K562 (cell line): ENCODE results near the gene NAGLU. TPM values are rescaled to one million over a fixed set of nuclear protein-coding genes. Genes with fewer than 3 reads are reported as not detected.

ENCODE experiments used
- ATAC-seq: fragments of 200-7000 bp; cut with Tn5 transposase; 3 replicates; pipeline ENCODE4 v1.9.1; 2020; ENCODE audit warnings: moderate library complexity
- BruUV-seq: library from RNA; stranded (reverse); fragments of 400-500 nt; replicated peaks from 2 replicates; lab custom pipeline; 2021; lab: Mats Ljungman, UMichigan
- CTCF ChIA-PET: fragments of 300-600 bp; formaldehyde crosslinking; extraction: SDS; loops from one replicate; lab custom pipeline; 2021; ENCODE audit warnings: low intra/inter-chr PET ratio; lab: Yijun Ruan, JAX
- POLR2A ChIA-PET: fragments of 300-600, 350-650 bp; sonication (Branson Sonifier 250); formaldehyde crosslinking; extraction: SDS; loops from one replicate; lab custom pipeline; 2021; ENCODE audit warnings: antibody characterized with exemption, inconsistent platforms; lab: Yijun Ruan, JAX
- DNase-seq, 4 experiments: peaks; one replicate each; pipeline versions ENCODE4 v3.0.0 to v3.0.0-alpha.2; 2011 to 2018; ENCODE audit warnings: low spot score in 3 of 4, mixed read lengths in 3 of 4; ENCODE audit errors: extremely low read depth in 1 of 4
- FAIRE-seq: peaks from 2 replicates; lab custom pipeline; 2011; peaks lifted over from hg19 to GRCh38; lab: Jason Lieb, UNC
- H2AFZ ChIP-seq: 2 replicates; pipeline ENCODE4 v1.6.0; 2011; ENCODE audit warnings: low read depth, low read length, control low read depth, inconsistent platforms
- H3K27ac ChIP-seq: fragments of 200-600 bp; 3 replicates; pipeline ENCODE4 v1.8.0; 2011; ENCODE audit warnings: low read depth, mild to moderate bottlenecking, control low read depth, inconsistent platforms, low read length, moderate library complexity, mixed read lengths; ENCODE audit errors: extremely low read depth
- H3K27me3 ChIP-seq, 2 experiments: fragments of 300-600 bp in 1 of 2; 2 replicates in 1 of 2; 3 replicates in 1 of 2; pipeline versions ENCODE4 v1.6.0 to v1.8.0; 2011; ENCODE audit warnings: inconsistent platforms in 2 of 2, low read length in 2 of 2, mild to moderate bottlenecking in 1 of 2, mixed read lengths in 1 of 2, moderate library complexity in 1 of 2; ENCODE audit not compliant: control insufficient read depth in 2 of 2, insufficient read depth in 2 of 2
- H3K36me3 ChIP-seq: fragments of 300-600 bp; 3 replicates; pipeline ENCODE4 v1.8.0; 2011; ENCODE audit warnings: mild to moderate bottlenecking, low read length, inconsistent platforms; ENCODE audit not compliant: control insufficient read depth, insufficient read depth
- H3K4me1 ChIP-seq, 2 experiments: fragments of 200-600 bp in 1 of 2; replicated peaks in 1 of 2; 2 replicates in 1 of 2; 3 replicates in 1 of 2; pipeline versions ENCODE4 v1.5.1 to v1.8.0; 2011; ENCODE audit warnings: inconsistent platforms in 2 of 2, low read length in 2 of 2, mild to moderate bottlenecking in 1 of 2, mixed read lengths in 1 of 2, moderate library complexity in 1 of 2; ENCODE audit not compliant: control insufficient read depth in 2 of 2, insufficient read depth in 2 of 2
- H3K4me2 ChIP-seq: 2 replicates; pipeline ENCODE4 v1.6.1; 2011; ENCODE audit warnings: low read length, control low read depth, inconsistent platforms, mixed read lengths; ENCODE audit not compliant: insufficient read depth
- H3K4me3 ChIP-seq: fragments of 200-600 bp; sonication (generic), shearing (Covaris generic); 2 replicates; pipeline ENCODE4 v1.5.1; 2016; ENCODE audit warnings: control low read depth, inconsistent platforms
- H3K79me2 ChIP-seq: fragments of 200-600 bp; 3 replicates; pipeline ENCODE4 v1.8.0; 2011; ENCODE audit warnings: low read length, inconsistent platforms; ENCODE audit not compliant: control insufficient read depth, insufficient read depth
- H3K9ac ChIP-seq, 2 experiments: 2 replicates each; pipeline versions ENCODE4 v1.6.0 to v1.6.1; 2011; ENCODE audit warnings: low read depth in 2 of 2, low read length in 2 of 2, control low read depth in 1 of 2, inconsistent platforms in 1 of 2, mild to moderate bottlenecking in 1 of 2, mixed read lengths in 1 of 2; ENCODE audit not compliant: insufficient read depth in 1 of 2
- H3K9me1 ChIP-seq: one replicate; pipeline ENCODE4 v1.6.0; 2011; ENCODE audit warnings: inconsistent platforms, mild to moderate bottlenecking, low read length, moderate library complexity; ENCODE audit not compliant: control insufficient read depth, insufficient read depth
- H3K9me3 ChIP-seq: replicated peaks from 2 replicates; pipeline ENCODE4 v1.5.1; 2011; ENCODE audit warnings: low read depth, low read length, inconsistent platforms; ENCODE audit not compliant: control insufficient read depth, insufficient read depth
- H4K20me1 ChIP-seq: replicated peaks from 2 replicates; pipeline ENCODE4 v1.6.1; 2011; ENCODE audit warnings: low read length, inconsistent platforms, mixed read lengths; ENCODE audit not compliant: control insufficient read depth, insufficient read depth
- CXXC5 ChIP-seq: fragments of 250-450 bp; sonication (Bioruptor Pico); IDR thresholded peaks from 2 replicates; pipeline ENCODE4 v1.8.0; 2022; ENCODE audit warnings: inconsistent platforms, mild to moderate bottlenecking, moderate library complexity
- EGR1 ChIP-seq: fragments of 450-650 bp; conservative IDR thresholded peaks from 2 replicates; pipeline ENCODE4 v1.6.1; 2017; ENCODE audit warnings: mild to moderate bottlenecking
- FIP1L1 ChIP-seq: fragments of 200-400 bp; formaldehyde crosslinking; IDR thresholded peaks from 2 replicates; pipeline ENCODE4 v1.6.1; 2018; ENCODE audit warnings: mild to moderate bottlenecking, low read depth, low read length; ENCODE audit not compliant: poor library complexity, severe bottlenecking
- GABPA ChIP-seq: fragments of 200-800 bp; sonication (Bioruptor generic); conservative IDR thresholded peaks from 2 replicates; pipeline ENCODE4 v1.6.1; 2016; ENCODE audit warnings: low read depth, missing genetic modification characterization, missing compliant biosample characterization
- GATAD2B ChIP-seq: fragments of 450-650 bp; IDR thresholded peaks from 2 replicates; pipeline ENCODE4 v1.6.1; 2017; ENCODE audit warnings: mild to moderate bottlenecking, borderline replicate concordance
- HLTF ChIP-seq: fragments of 450-650 bp; IDR thresholded peaks from 2 replicates; pipeline ENCODE4 v1.6.1; 2016
- MXI1 ChIP-seq: IDR thresholded peaks from 2 replicates; pipeline ENCODE4 v1.6.1; 2011; ENCODE audit warnings: low read depth, mild to moderate bottlenecking, improper control_type of control experiment, low read length
- NELFE ChIP-seq: IDR thresholded peaks from 2 replicates; pipeline ENCODE4 v1.6.1; 2011; ENCODE audit warnings: mild to moderate bottlenecking; ENCODE audit not compliant: insufficient read depth, insufficient read length
- NFE2L1 ChIP-seq: fragments of 450-650 bp; IDR thresholded peaks from 2 replicates; pipeline ENCODE4 v1.6.1; 2016; ENCODE audit warnings: missing genetic modification characterization, low read depth, mild to moderate bottlenecking, missing compliant biosample characterization, moderate library complexity, borderline replicate concordance
- PHB ChIP-seq: fragments of 250-450 bp; sonication (Bioruptor Pico); IDR thresholded peaks from 2 replicates; pipeline ENCODE4 v1.5.0; 2021
- RAD21 ChIP-seq, 2 experiments: fragments of 250-450 bp in 1 of 2; fragments of 450-650 bp in 1 of 2; sonication (Bioruptor Pico) in 1 of 2; formaldehyde crosslinking in 1 of 2; IDR thresholded peaks in 1 of 2; conservative IDR thresholded peaks in 1 of 2; 2 replicates each; pipeline versions ENCODE4 v1.4.0 to v1.8.0; 2020 to 2022; ENCODE audit warnings: mild to moderate bottlenecking in 2 of 2, moderate library complexity in 1 of 2
- TOE1 ChIP-seq, 2 experiments: fragments of 450-650 bp in 1 of 2; sonication (generic) in 1 of 2; formaldehyde crosslinking in 1 of 2; IDR thresholded peaks; 2 replicates each; pipeline versions ENCODE4 v1.7.1 to v1.8.0; 2016 to 2022; ENCODE audit warnings: borderline replicate concordance in 2 of 2, mild to moderate bottlenecking in 2 of 2, antibody characterized with exemption in 1 of 2, inconsistent platforms in 1 of 2, low read depth in 1 of 2, missing genetic modification reagents in 1 of 2, moderate library complexity in 1 of 2
- U2AF2 ChIP-seq: fragments of 200-400 bp; formaldehyde crosslinking; optimal IDR thresholded peaks from 2 replicates; pipeline ENCODE3; 2017; ENCODE audit warnings: low read depth, mild to moderate bottlenecking, low read length
- ZEB2 ChIP-seq: fragments of 450-650 bp; IDR thresholded peaks from 2 replicates; pipeline ENCODE4 v1.6.1; 2016
- ZNF384 ChIP-seq: IDR thresholded peaks from 2 replicates; pipeline ENCODE4 v1.6.1; 2012; ENCODE audit warnings: low read depth, low read length, improper control_type of control experiment
- ZNF717 ChIP-seq: fragments of 250-450 bp; sonication (Bioruptor Pico); IDR thresholded peaks from 2 replicates; pipeline ENCODE4 v1.5.0; 2021
- WGBS: fragments of 100-300 bp; shearing (Covaris generic); methylation state at CpG from one replicate; pipeline ENCODE4 v1.1.6; 2016; ENCODE audit warnings: low coverage, mixed read lengths; ENCODE audit not compliant: insufficient coverage; ENCODE audit errors: missing lambda C conversion rate; 5-methylcytosine and 5-hydroxymethylcytosine counted together
- in situ Hi-C: fragments of 300-500 bp; cut with MboI; formaldehyde crosslinking; loops from 4 replicates; pipeline ENCODE4 v1.15.0; 2018; ENCODE audit warnings: inconsistent platforms, mixed read lengths
- intact Hi-C: fragments of 100-400 bp; cut with micrococcal nuclease; formaldehyde crosslinking; loops from 2 replicates; pipeline ENCODE4 v1.14.2; 2022
- polyA plus RNA-seq, 8 experiments: library from polyadenylated mRNA; depleted of rRNA in 4 of 8; stranded (reverse) in 5 of 8; unstranded in 3 of 8; fragments of >200 nt; fragmentation: Nextera tagmentation in 2 of 8; fragmentation: Illumina TruSeq in 1 of 8; extraction: Ambion mirVana in 2 of 8; extraction: Trizol in 1 of 8; gene quantifications; 2 replicates each; pipeline versions ENCODE4 v1.2.1 to v1.2.3, GENCODE V29; 2011 to 2014; ENCODE audit warnings: inconsistent platforms in 1 of 8, missing spikeins in 1 of 8
- total RNA-seq, 7 experiments: library from RNA; depleted of rRNA in 6 of 7; stranded (reverse); fragments of >200 nt in 6 of 7; fragmentation: Illumina TruSeq in 2 of 7; extraction: Trizol in 2 of 7; gene quantifications; 2 replicates each; pipeline versions ENCODE4 v1.2.1 to v1.2.3, GENCODE V29; 2011 to 2021; ENCODE audit warnings: low replicate concordance in 1 of 7
- TF ChIP-seq, protein P1 (sequence below): fragments of 250-450 bp; sonication (Bioruptor Pico); IDR thresholded peaks from 2 replicates; pipeline ENCODE4 v1.8.0; 2022; ENCODE audit warnings: moderate library complexity, mild to moderate bottlenecking, inconsistent platforms
- TF ChIP-seq, protein P2 (sequence below): IDR thresholded peaks from 3 replicates; pipeline ENCODE4 v1.6.1; 2011; ENCODE audit warnings: borderline replicate concordance, mild to moderate bottlenecking, moderate library complexity; ENCODE audit not compliant: insufficient read length; ENCODE audit errors: extremely low read depth
- TF ChIP-seq, protein P3 (sequence below): fragments of 200-800 bp; sonication (Bioruptor generic); IDR thresholded peaks from 2 replicates; pipeline ENCODE4 v1.6.1; 2017; ENCODE audit warnings: missing genetic modification characterization, missing compliant biosample characterization

NAGLU gene
- total and polyA plus RNA-seq, 9 of the 15 experiments (the other 6 are each of a cell fraction or from before 2014, with no cell fraction given) = 0.04 to 21.5 (median 8.5) TPM

DNA sequence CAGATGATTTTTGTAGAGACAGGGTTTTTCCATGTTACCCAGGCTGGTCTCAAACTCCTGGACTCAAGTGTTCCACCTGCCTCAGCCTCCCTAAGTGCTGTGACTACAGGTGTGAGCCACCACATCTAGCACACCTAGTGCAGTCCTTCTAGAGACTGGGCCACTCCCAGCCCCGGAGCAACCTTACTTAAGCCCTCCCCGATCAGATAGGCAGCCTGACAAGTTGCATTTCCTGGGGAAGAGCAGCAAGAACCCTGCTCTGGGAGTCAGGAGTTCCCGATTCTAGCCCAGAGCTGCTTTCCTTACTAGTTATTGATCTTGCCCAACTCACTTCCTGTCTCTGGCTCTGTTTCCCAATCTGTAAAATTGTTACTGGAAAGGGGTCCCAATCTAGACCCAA is 7.0 kb upstream of the NAGLU start:
- BruUV-seq = no TSS peak
- Histone ChIP-seq H3K9me3 (no peaks in the 10 kb centered on the region), H3K9ac (peak overlapping the region in 1 of 2 experiments; percentile 45; a peak in 1 of 4 replicates), H3K4me3 (no peak overlapping the region), H3K4me1 (peaks cover 31 to 60% of the 10 kb centered on the region in 2 experiments), H2AFZ (no peak overlapping the region), H4K20me1 (no peaks in the 10 kb centered on the region), H3K4me2 (no peak overlapping the region), H3K79me2 (no peaks in the 10 kb centered on the region; the same call in 2 of the 3 replicates), H3K36me3 (no peaks in the 10 kb centered on the region), H3K27ac (no peak overlapping the region), H3K27me3 (no peaks in the 10 kb centered on the region), H3K9me1 (no peaks in the 10 kb centered on the region)
- in situ Hi-C loops = loop anchor here (5.0 kb wide), 2 partner anchors 107 to 207 kb away; partner anchors contain the start of gene CAVIN1
- WGBS = 9% methylated on average over 3 of the region's 3 CpGs
- DNase-seq (no peak), FAIRE-seq (no peak), ATAC-seq (no peak)
- TF ChIP-seq, protein P1, sequence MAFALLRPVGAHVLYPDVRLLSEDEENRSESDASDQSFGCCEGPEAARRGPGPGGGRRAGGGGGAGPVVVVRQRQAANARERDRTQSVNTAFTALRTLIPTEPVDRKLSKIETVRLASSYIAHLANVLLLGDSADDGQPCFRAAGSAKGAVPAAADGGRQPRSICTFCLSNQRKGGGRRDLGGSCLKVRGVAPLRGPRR (CRISPR knock-in tag) = no peak
- TF ChIP-seq RAD21 (CRISPR knock-in tag; conservative IDR thresholded peaks at IDR 0.05 in 1 of 2, IDR thresholded peaks at IDR 0.05 in 1 of 2) (no peak), PHB (no peak), EGR1 (no peak), HLTF (no peak), NFE2L1 (no peak), GATAD2B (no peak), ZNF717 (CRISPR knock-in tag) (no peak), CXXC5 (CRISPR knock-in tag) (no peak), TOE1 (IDR thresholded peaks at IDR 0.05; ENCODE audit: borderline replicate concordance) (no peak), TOE1 (CRISPR knock-in tag; IDR thresholded peaks at IDR 0.05; ENCODE audit: borderline replicate concordance, low read depth) (no peak), NELFE (no peak), ZNF384 (no peak), GABPA (tag) (no peak), ZEB2 (no peak), FIP1L1 (no peak), MXI1 (no peak), U2AF2 (no peak)
- TF ChIP-seq, protein P2, sequence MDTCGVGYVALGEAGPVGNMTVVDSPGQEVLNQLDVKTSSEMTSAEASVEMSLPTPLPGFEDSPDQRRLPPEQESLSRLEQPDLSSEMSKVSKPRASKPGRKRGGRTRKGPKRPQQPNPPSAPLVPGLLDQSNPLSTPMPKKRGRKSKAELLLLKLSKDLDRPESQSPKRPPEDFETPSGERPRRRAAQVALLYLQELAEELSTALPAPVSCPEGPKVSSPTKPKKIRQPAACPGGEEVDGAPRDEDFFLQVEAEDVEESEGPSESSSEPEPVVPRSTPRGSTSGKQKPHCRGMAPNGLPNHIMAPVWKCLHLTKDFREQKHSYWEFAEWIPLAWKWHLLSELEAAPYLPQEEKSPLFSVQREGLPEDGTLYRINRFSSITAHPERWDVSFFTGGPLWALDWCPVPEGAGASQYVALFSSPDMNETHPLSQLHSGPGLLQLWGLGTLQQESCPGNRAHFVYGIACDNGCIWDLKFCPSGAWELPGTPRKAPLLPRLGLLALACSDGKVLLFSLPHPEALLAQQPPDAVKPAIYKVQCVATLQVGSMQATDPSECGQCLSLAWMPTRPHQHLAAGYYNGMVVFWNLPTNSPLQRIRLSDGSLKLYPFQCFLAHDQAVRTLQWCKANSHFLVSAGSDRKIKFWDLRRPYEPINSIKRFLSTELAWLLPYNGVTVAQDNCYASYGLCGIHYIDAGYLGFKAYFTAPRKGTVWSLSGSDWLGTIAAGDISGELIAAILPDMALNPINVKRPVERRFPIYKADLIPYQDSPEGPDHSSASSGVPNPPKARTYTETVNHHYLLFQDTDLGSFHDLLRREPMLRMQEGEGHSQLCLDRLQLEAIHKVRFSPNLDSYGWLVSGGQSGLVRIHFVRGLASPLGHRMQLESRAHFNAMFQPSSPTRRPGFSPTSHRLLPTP = no peak
- TF ChIP-seq, protein P3, sequence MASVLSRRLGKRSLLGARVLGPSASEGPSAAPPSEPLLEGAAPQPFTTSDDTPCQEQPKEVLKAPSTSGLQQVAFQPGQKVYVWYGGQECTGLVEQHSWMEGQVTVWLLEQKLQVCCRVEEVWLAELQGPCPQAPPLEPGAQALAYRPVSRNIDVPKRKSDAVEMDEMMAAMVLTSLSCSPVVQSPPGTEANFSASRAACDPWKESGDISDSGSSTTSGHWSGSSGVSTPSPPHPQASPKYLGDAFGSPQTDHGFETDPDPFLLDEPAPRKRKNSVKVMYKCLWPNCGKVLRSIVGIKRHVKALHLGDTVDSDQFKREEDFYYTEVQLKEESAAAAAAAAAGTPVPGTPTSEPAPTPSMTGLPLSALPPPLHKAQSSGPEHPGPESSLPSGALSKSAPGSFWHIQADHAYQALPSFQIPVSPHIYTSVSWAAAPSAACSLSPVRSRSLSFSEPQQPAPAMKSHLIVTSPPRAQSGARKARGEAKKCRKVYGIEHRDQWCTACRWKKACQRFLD = no peak
- CTCF ChIA-PET = interaction anchor here (0.8 kb wide), 1 partner anchor 217 kb away, joined by 3 read pairs; no protein-coding TSS in a partner anchor
- POLR2A ChIA-PET = no interaction called here
- intact Hi-C loops = no loop called here
